Measurements from ENCODE around the gene INA.

The INA gene

DNA sequence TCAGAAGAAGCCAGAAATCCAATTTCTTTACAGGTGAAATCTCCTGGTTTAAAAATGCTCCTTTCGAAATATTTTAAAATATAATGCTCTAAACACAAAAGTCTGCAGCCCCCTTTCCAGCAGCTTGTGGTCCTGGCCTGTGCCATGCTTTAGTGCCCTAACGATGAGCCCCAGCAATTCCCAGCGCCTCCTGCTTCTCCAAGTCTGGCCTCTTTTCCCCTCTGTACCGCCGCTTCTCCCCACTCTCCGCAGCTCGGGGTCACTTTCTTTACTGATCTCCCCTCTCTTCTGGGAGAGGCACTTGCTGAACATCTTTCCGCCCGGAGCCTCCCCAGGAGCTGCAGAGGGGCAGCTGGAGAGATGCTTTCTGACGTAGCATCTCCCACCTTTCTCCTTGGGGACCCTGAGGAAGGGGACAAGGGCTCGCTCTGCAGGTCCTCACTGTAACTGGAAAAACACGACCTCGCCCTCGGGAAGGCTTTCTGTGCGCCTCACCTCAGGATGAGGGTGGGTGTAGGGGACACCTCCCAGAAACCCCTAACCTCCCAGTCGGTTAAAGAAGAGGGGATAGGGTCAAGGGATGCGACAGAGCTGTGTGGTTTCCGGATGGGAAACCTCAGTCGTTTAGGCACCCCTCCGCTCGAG, 565 bp upstream of the INA start:
- DNase-seq, result no peak

DNA sequence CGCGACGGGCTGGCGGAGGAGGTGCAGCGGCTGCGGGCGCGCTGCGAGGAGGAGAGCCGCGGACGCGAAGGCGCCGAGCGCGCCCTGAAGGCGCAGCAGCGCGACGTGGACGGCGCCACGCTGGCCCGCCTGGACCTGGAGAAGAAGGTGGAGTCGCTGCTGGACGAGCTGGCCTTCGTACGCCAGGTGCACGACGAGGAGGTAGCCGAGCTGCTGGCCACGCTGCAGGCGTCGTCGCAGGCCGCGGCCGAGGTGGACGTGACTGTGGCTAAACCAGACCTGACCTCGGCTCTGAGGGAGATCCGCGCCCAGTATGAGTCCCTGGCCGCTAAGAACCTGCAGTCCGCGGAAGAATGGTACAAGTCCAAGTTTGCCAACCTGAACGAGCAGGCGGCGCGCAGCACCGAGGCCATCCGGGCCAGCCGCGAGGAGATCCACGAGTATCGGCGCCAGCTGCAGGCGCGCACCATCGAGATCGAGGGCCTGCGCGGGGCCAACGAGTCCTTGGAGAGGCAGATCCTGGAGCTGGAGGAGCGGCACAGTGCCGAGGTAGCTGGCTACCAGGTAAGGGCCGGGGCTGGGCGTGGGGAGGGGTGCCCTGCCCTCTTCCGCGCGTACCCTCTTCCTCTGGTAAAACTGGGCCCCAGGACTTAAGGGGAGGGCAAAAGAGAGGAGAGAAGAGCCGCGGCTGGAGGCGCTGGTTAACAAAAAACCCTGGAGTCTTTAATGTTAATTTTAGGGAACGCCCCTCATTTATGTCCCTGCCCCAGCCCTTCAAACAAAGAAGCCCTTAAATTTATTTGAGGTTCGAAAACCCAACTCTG, 987 bp downstream of the INA start:
- DNase-seq, result no peak

DNA sequence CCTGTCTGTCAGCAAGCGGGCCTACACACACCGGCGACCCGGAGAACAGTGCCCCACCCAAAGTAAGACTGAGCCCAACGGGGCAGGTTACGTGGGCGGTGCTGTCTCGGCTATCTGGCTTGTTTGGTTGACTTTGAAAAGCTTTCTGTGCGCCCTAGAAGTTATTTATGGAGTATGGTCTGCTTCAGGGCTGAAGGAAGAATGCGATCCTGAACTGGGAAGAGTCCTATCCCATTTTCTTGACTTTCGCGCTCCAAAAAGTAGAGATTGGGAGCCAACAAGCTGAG, 1.5 kb downstream of the INA start:
- no peak for DNase-seq

DNA sequence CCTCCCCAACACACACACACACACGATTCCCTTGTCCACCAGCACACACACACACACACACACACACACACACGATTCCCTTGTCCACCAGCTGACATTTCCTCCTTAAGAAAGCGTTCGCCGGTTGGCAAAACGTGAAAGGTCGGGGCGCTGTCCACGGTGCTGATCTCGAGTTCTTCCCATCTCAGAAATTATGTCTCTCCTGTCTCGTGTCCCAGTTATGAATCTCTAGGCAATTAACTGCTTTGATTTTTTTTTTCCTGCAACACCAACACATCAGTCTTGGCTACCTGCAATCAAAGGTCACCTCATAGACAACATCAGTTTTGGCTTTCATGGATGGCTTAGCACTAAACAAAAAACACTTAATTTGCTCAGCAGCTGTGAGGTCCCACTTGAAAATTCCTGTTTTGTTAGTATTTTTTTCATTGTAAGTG, 1.9 kb downstream of the INA start:
- DNase-seq, result peak; percentile 49

DNA sequence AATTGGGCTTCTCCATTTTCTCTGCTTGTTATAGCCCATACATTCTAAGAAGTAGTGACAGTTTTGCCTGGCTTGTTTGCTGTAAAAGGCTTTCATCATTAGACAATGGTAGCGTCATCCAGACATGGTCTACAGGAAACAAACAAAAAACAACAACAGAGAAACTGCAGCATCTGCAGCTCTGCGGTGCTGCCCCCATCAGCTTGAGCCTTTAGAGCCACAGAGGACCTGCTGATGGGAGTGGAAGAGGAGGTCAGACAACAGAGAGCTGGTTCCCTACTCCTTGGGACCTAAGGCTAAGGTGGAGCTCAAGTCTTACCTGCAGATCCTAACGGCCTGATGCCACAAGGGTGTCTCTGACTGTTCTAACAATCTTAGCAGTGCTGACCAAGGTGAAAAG, 3.1 kb downstream of the INA start:
- no peak for DNase-seq

DNA sequence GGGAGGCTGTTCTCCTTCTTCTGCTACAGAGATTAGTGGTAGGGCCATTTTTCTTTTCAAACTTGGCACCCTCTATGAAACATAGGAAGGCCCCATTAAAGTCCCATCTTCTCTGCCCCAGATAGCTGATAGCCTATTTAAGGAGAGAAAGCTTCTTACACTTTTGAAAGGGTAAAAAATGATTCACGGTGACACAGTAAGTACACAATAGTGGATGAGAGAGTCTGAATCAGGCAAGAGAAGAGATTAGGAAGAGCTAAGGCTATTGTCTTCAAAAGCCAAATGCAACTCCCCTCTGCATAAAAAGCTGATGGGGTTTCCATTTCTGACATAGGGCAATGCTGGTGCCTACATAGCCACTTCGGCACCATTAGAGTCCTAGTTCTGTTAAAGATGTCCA, 3.6 kb downstream of the INA start:
- DNase-seq, result no peak

DNA sequence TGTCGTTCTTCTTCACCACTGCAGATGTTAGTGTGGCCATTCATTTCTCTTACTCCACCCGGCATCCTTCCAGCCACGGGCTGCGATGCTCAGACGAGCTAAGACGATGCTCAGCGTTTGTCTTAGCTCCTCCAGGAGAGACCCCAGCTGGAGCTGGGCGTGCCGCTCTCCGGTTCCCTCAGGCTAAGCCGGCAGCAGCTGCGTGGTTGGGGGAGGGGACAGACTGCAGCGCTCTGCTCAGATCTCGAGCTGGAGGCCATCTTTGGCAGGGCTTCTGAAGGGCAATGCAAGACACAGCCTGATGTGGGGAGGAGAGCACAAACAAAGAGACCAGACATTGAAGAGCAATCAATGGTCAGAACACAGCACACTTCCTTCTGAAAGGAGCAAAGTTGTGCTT, 4.8 kb downstream of the INA start:
- no peak for DNase-seq

DNA sequence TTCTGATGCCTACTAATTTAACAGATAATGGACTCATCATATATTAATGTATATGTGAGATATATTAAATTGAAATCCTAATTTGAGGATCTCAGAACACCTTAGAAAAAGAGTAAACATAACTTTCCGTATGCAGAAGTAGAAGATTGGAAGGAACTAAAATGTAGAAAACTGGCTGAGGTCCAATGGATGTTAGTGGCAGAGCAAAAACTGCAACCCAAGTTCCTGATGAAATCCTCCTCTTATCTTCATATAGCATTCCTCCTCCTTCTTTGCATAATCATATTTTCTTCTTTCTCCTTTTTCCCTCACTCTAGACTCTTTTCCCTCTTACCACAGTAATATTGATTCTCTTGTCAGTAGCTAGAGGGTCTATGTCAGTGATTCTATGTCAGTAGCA, 6.0 kb downstream of the INA start:
- DNase-seq, result no peak

DNA sequence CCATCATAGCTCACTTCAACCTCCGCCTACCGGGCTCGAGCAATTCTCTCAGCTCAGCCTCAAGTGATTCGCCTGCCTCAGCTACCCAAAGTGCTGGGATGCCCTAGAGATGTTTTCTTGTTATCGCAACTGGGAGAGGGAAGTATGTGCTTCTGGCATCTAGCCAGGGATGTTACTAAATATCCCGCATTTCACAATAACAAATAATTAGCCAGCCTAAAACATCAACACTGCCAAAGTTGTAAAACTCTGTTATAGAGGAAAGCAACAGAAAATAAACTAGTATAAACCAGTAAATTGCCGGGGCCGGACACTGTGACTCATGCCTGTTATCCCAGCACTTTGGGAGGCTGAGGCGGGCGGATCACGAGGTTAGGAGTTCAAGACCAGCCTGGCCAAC, 7.2 kb downstream of the INA start:
- DNase-seq, result no peak

DNA sequence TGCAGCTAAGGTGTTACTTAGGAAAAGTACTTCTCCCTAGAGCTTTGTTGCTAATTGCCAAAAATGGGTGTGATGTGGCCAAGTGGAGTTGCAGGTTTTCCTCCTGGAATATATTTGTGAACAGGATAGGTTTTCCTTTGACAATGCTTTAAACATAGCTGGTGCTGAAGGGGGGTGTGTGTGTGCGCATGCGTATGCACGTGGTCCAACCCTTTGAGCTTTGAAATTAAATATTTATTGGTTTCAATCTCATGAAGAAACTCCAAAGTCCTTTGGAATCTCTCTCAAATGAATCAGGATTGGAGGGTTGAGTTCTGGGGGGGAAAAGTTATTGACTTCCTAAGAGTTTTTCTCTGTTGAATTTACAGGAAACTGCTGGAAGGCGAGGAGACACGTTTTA, 11.1 kb downstream of the INA start:
- DNase-seq, result no peak

DNA sequence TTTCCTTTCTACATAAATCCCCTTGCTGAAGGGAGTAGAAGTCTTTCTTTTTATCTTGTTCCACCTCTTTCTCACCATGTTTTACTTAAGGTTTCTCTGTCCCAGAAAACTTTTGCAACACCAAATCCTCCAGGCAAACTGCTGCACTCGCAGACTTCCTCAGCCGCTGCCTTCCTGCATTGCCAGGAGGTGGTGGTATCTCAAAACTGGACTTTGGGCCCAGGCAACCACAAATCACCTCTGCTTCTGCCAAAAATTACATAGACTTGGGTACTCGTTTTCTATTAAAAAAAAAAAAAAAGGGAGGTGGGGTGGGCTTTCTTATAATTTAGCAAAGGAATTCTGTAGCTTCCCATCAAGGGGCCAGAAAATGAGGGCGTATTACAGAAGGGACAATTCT, 14.7 kb downstream of the INA start:
- DNase-seq, result no peak

DNA sequence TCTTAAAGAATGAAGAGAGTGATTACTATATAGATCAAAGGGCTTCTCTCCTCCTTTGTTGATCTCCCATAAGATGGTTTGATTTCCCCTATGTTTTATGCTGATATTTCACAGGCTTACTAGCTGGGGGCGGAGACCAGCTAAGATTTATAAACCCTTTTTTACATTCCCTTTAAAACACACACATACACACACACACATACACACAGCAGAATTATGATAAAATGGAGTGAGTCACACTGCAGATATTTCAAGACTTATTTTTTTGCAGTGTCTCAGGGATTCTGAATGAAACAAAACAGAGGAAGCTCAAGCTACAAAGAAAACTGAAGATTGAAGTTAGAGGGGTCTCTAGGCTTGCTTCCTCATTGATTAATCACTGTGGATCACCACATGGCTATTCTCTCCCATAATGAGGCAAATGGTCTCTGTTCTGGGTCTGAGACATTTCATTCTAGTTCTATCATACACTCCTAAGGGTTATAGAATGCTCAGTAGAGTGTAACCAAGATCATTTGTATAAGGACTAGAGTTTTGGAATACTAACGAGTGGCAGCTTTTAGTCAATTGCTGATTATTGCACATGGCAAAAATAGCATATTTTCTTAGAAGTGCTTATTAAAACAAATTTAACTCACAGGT, 18.6 kb downstream of the INA start:
- DNase-seq, result no peak

DNA sequence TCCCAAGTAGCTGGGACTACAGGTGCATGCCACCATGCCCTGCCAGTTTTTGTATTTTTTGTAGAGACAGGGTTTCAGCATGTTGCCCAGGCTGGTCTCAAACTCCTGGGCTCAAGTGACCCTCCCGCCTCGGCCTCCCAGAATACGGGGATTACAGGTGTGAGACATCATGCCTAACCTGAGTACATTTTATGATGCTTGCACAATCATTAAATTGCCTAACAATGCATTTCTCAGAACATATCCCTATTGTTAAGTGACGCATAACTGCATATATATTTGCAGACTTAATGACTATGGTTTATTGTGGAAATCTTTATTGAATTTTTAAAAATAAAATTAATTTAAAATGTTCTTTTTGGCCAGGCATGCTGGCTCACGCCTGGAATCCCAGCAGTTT, 30.7 kb downstream of the INA start:
- DNase-seq, result no peak

DNA sequence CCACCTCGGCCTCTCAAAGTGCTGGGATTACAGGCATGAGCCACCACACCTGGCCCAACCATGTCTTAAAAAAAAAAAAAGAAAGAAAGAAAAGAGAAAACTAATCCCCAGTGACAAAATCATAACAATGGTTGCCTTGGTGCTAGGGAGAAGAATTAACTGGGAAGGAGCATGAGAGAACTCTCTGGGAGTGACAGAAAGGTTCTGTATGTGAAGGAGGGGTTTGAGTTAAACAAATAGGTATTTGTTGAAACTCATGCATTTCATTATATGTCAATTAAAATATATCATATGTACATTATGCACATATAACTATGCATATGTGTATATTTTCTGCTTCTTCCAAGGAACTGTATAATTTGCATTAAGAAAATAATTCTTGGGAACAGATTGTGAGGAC, 33.3 kb downstream of the INA start:
- DNase-seq, result no peak

DNA sequence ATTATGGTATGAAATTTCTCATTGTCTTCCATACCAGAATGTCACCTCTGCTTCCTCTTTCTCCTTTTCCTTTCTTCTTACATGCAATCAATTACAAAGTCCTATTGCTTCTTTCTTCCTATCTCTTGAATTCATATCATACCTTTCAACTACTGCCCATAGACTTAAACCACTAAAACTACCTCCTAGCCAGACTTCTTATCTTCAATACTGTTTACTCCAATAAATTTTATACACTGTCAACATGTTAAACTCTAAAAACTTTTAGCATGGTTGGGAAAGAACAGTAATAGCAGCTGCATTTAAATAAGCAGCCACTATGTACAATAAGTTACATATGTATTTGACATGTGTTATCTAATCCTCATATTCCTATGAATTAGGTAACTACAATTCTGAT, 39.1 kb downstream of the INA start:
- DNase-seq, result no peak

DNA sequence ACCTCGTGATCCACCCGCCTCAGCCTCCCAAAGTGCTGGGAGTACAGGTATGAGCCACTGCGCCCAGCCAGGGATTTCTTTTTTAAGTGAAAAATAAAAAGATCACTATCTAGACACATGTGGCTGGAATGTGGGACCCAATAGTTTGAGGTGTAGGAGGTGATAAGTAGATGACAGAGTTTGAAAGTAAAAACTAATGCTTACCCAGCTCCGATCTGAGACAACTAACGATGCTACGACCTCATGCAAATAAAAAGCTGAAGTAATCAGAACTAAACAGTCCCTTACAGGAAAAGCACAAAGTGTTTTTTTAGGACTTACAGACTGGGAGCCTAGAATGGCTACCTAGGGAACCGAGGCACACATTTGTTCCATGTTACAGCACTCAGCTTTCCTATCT, 51.0 kb downstream of the INA start:
- no peak for DNase-seq

DNA sequence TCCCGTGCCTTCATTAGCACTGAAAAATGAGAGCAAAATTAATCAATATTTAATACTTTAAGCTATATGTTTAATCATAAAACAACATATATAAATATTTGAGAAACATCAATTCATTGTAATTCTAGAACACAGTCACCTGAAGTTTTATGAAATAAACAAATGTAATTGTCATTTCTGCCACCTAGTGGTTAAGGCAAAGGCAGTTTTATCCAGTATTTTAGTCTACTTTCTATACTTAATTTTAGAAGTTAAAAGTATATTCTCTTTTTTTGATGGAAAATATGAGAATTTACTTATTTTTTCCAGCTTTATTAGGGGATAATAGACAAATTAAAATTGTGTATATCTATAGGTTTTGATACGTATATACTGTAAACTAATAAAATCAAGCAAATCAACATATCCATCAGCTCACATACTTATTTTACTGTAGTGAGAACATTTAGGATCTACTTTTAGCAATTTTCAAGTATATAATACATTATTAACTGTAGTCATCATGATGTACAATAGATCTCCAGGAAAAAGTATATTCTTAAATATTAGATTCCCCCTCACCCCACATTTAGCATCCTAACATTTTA, 57.1 kb downstream of the INA start:
- no peak for DNase-seq

DNA sequence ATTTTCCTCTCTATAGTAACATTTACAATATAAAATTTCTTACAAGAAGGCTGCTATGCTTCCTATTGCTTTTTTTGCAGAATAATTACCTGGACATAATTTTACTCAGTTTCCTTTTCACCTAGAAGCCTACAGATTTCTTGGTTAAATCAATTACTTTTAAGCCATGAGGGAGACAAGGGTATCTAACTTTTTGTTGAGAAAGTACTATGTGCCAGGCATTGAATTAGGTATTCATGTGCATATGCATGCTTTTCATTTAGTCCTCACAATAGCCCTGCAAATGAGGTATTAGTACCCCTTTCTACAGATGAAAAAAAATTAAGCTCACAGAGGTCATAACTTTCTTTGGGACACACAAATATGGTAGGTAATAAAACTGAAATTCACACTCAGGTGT, 57.6 kb downstream of the INA start:
- no peak for DNase-seq

DNA sequence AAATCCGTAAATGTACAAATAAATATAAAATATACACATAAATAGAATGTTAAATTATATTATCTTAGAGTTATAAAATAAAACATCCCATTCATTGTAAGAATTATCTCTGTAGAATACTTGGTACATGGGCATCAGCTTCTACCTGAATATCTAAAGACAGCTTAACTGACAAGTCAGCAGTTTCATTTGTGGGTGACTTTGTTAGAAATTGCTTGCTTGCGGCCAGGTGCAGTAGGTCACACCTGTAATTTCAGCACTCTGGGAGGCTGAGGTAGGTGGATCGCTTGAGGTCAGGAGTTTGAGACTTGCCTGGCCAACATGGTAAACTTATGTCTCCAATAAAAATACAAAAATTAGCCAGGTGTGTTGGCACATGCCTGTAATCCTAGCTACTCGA, 59.4 kb downstream of the INA start:
- no peak for DNase-seq

Data from activated CD4-positive, alpha-beta T cell treated with anti-CD3 and anti-CD28 coated beads, Interleukin-2, amount 50 U/mL, for 1 hour (primary cell).